NCI-H1105 treated with DMSO at 0.1 percent for 48 hours (cell line): Measurements from ENCODE around the gene RAB14.

Source experiments
- DNase-seq: peaks from one replicate; lab custom pipeline; 2025; lab: John Stamatoyannopoulos, UW

RAB14 gene

DNA sequence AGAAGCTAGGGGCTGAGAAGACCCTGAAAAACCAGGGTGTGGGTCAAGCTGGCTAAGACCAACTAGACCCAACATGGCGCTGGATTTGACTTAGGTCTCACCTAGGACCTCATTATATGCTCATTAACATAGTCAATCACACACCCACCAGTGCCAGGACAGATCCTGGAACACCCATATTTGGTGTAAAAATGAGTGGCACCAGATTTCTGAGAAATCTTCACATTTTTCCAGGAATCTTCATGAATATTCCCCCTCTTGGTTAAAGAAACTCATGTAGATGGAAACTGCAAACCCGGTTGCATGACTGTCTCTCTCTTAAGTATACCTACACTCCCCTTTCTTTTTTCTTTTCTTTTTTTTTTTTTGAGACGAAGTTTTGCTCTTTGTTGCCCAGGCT is 17.9 kb upstream of the RAB14 start:
- no peak for DNase-seq

DNA sequence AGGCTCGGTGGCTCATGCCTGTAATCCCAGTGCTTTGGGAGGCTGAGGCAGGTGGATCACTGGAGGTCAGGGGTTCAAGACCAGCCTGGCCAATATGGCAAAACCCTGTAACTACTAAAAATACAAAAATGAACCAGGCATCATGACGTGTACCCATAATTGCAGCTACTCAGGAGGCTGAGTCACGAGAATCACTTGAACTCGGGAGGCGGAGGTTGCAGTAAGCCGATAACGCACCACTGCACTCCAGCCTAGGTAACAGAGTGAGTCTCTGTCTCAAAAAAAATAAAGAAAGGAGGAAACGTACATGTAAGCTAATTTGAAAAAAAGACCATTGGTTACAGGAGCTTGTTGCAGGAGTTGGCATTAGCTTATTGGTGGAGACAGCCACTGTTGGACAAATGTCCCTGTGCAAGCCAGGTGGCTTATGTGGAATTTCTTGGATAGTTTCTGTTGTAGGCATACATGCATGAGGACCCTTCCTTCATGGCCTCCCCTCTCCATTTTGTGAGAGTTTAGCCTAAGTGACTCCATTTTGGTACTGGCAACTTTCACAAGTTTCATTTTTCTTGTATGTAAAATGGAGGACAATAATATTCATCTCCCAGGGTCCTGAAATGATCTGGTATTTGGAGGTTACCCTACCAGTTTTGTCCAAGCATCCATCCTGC is 16.8 kb upstream of the RAB14 start:
- DNase-seq: no peak

DNA sequence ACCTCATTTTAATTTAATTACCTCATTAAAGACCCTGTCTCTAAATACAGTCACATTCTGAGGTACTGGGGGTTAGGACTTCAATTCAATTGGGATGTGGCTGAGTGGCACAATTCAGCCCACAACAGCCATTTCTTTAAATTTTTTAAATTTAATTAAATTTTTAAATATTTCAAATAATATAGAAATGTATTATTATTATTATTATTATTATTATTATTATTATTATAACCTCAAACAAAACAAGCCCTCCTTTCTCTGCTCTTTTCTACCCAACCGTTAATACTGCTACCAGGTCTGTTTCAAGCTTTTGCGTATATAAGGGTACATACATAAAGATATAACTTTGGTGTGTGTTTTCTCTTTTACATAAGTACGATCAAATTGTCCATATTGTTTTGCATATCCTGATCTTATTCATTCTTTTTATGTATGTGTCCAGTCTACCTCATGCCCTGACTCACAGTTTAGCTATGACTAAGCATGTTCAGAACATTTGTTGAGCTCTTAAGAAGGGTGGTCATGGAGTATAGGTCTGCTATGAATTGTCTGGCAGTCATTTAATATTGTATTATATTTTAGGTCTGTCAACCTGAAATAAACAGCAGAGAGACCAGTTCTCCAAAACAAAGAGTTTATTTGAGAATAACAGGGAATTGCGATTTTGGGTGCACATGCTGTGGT is 16.1 kb upstream of the RAB14 start:
- no peak for DNase-seq

DNA sequence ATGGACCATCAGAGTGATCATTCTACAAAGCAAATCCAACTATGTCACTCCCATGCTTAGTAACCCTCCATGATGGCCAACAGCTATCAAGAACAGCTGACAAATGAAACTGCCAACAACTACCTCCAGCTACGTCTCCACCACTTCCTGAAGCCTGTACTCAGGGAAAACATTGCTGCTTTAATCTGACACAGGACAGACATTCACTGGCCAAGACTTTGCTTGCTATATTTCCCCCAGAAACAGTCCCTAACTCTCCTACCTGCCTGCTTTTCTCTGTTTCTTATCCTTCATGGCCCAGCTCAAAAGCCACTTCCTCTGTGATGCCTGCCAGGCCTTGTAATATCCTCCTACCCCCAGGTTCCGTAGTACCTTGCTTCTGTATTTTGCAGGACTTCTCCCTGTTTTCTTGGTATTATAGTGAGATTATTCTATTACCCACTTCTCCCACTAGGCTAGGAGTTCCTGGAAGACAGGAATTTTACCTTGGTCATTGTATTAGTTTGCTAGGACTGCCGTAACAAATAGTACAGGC is 14.7 kb upstream of the RAB14 start:
- no peak for DNase-seq

DNA sequence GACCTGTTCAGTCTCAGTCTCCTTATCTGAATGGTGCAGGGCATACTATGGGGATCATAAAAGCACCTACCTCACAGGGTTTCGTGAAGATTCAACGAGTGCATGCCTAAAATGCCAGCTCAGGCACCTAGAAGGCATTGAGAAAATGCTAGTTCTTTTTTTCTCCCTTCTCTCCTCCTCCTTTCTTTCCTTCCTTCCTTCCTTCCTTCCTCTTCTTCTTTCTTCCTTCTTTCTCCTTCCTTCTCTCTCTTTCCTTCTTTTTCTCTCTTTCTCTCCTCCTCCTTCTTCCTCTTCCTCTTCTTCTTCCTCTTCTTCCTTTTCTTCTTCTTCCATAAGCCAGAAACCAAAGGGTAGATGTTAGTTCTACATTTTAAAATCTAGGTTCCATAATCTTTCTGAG is 12.3 kb upstream of the RAB14 start:
- DNase-seq: no peak

DNA sequence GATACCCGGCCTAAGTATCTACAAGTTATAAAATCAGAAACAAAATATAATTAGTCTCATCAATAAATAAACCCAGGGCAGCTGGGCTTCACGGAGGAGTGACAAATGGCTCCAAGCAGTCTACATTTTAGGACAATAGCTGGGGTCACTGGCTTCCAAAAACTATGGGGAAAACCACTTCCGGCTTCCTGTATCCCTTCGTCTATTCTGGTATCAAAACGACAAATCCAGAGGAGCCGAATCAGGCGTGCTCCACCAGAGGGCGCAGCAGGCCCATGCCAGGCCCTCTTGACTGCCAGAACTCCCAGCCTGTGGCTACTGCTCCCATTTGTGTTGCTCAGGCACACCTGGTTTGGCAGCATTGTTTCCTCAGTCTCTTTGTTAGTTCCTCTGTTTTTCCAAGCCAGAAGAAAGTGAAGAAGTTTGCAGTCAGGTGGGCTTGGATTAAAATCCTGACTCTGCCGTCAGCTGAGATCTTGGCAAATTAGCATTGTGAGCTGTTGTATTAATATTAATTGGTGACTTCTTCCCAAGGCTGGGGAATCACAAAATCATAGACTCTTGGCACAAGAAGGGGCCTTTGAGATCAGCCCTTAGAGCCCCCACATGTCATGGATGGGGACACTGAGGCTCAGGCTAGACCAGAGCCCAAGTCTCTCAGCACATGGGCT is 11.6 kb upstream of the RAB14 start:
- DNase-seq: peak; percentile 73

DNA sequence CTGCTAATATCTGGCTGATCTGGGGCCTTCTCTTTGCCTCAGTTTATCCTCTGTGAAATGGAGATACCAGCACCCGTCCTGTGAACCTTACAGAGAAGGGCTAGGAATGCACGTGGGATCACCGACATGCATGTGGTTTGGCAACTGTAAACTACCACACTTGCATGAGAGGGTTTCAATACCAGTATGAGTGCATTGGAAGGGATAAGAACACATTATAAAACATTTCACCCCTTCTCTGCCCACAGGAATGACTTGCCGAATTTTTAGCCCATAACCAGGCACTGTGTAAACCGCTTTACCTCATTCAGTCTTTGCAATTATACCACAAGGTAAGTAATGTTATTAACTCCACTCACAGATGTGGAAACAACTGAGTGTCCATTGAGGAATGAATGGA is 8.9 kb upstream of the RAB14 start:
- DNase-seq: no peak

DNA sequence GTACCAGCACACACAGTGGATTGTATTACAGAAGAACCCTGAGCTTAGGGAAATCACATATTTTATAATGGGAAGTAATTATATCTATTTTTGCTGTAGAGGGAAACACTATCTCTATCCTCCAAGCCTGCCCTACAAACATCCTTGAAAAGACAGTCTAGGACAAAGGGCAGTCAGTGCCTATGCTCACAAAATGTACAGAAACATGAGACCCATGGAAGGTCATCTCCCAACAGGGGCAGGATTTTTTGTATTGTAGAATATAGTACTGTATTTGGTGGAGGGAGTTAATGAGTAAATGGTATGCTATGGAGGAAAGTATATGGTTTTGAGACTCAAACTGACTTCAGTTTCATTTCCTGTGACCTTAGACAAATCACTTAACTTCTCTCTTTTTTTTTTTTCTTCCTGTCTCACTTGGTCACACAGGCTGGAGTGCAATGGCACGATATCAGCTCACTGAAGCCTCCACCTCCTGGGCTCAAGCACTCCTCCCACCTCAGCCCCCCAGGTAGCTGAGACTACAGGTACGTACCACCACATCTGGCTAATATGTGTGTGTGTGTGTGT is 5.8 kb upstream of the RAB14 start:
- DNase-seq: no peak

DNA sequence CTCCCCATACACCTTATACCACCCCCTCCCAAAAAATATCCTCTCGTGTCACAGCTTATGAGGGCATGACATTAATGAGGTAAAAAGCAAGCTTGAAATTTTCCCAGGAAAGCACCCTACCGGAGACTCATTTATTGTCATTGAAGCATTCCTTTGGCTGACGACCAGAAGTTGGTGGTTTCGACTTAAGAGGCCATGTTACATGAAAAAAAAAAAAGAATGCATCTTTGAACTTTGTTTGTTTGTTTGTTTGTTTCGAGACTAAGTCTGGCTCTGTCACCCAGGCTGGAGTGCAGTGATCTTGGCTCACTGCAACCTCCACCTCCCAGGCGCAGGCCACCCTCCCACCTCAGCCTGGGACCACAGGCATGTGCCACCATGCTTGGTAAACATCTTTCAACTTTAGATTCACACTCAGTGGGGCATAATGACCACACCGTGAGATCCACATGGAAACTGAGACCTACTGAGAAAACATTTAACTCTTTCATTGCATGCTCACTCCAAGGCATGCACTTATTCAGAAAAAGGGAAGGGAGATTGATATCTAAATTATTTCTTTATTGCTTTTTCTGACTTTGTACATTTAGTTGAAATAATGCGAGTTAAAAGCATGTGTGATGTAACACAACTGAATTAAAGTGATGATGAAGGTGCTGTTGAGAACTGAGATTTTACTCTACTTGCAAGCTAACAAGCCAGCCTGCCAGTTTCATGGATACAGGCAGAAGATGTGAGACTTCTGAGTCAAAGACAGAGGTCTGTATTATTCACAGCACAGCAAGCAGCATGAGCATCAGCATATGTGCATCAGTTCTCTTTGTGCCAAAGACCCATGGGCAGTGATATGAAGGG is 5.1 kb upstream of the RAB14 start:
- no peak for DNase-seq

DNA sequence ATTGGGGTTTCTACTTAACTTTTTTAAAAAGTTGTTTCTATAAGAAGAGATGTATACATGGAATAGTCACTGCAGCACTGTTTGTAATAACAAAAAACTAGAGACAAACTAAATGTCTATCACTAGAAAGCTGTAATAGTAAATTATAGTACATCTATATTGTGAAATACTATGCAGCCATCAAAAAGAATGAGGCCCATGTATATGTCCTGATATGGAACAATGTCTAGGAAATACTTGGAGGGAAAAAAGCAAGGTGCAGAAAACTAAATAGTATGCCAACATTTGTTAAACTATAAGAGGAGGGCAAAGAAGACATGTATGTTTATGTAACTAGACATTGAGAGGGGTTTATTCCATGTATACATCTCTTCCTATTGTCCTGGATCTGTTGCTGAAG is 2.9 kb upstream of the RAB14 start:
- DNase-seq: no peak

DNA sequence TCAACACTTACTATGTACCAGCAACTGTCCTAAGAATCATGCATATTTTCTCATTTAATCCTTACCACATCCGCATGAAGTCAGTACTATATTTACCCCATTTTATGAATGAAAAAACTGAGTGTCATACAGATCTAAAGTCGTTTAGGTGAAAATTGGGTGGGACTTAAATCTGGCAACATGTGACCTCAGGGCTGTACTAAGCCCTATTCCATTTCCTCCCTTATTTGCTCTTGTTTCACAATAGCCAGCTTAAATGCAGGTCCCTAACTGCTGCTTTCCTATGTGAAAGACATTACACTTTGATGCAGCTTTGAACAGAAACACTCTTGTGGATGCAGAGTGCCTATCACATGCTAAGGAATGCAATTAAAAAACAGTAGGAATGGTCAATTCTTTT is 2.5 kb upstream of the RAB14 start:
- no peak for DNase-seq

DNA sequence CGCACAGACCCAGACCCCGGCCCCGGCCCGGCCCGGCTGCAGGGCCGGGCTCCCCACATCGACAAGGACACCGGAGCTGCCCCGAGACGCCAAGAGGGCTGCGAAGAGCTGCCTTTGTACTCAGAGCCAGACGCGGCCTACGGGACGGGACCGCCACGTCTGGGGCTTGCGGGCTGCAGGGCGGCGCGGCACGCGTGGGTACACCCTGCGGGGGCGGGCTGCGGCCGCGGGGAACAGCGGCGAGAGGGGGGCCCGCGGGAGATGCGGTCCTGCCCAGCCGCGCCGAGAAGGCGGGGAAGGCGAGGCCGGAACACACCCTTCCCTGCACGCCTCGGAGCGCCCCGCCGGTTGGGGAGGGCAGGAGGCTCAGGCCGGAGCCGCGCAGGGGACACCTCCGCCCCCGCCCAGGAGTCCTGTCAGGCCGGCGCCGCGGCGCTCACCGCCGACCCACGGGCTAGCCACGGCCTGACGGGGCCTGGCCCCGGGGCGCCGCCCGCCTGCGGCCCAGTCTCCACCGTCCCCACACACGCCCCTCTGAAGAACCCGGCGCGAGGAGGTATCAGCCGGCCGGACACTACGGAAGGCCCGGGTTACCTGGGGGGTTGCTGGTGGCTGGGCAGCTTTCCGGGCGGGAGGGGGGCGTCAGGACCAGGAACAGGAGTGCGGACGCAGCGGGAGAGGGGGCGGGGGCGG is 478 bp downstream of the RAB14 start:
- peak; percentile 6 for DNase-seq

DNA sequence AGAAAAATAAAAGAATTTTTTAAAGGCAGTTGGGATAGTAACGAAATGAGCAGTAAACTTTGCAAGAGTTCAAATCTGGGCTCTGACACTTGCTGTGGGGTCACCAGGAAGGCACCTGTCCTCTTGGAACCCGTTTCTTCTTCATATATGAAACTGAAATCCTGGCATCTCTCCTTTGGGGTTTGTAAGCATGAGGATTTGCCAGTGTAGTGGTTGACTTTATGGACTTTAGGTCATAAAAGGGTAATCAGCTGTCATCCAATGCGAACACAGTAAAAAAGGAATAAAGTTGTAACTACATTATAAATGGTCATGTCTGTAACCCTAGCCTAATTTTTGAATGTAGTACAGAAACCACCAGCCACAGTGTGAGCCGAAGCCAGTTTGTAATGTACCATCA is 1.3 kb downstream of the RAB14 start:
- DNase-seq: no peak

DNA sequence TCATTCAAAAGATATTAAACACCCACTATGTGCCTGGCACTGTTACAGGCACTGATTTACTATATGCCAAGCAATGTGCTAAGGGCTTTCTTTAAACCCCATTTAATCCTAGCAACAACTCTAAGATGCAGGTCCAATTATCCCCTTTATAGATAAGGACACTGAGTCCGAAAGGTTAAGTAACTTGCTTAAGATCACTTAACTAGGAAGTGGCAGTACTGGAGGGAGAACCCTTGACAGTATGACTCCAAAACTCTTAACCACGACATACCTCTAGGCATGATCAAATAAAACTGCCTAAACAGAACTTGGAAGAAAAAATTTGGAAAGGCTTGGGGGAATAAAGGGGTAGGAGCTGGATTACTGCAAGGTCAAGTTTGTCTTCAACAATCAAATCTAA is 1.7 kb downstream of the RAB14 start:
- no peak for DNase-seq

DNA sequence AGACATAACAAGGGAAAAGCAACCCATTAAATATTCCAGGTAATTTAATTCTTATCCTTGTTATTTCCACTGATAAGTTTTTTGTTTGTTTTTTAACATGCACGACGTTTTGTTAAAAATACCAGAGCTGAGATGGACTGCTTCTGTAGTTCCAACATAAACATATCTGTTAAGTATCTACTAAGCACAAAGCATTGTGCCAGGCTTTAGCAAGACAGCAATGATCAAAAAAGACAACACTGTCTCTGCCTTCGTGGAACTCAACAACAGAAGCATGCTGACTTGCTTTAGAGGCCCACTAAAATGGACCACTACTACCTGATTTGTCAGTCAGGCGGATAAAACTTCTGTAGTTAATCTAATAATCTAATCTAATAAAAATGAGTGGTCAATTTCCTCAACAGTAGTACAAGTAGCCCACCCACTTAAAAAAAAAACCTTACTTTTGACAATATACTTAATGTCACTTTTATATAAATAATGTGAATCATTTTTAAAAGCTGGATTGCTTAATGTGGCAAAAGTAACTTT is 3.1 kb downstream of the RAB14 start:
- DNase-seq: no peak

DNA sequence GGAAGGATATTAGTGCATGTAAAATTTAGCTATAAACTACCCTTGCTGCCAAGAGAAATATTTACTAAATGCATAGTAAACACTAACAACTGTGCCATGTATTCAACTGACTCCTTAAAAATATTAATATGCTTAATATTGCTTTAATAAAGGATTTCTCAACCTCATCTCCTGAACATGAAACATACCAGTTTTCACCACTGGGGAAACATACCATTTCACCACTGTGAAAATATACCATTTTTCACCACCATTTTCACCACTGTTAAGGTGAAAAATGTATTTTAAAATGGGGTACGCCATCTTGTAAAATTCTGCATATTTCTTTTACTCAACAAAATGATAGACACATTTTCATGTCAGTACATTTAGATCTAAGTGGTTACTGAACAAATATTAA is 4.5 kb downstream of the RAB14 start:
- no peak for DNase-seq

DNA sequence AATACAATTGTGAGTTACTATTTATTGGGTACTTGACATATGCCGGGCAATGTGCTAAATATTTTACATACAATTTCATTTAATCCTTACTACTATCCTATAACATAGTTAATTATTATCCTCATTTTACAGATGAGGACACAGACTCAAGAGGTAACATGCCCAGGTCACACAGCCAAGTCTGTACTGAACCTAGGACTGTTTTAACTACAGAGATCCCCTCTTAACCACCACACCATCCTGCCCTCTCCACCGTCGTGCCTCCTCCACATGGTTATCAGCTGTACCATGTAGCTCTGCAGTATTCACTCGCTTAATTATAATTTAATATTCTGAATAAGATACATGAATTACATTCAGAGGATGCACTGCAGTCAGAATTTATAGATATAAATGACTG is 5.3 kb downstream of the RAB14 start:
- no peak for DNase-seq

DNA sequence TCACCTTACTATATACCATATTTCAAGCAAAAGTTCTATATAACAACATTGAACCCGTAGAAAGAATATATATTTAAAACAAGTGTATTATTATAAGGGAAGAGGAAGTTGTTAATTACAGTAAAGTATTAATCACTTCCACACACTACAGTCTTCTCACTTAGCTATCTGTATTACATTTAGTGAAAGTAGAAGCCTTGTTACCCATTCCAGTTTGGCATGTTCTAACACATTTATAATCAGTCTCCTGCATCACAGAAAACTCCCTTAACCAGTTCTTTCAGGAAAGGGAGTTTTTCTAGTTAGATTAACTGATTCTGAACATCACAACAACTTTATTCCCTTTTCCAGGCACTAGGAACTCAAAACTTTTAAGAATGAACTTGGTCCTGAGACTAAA is 6.9 kb downstream of the RAB14 start:
- DNase-seq: no peak

DNA sequence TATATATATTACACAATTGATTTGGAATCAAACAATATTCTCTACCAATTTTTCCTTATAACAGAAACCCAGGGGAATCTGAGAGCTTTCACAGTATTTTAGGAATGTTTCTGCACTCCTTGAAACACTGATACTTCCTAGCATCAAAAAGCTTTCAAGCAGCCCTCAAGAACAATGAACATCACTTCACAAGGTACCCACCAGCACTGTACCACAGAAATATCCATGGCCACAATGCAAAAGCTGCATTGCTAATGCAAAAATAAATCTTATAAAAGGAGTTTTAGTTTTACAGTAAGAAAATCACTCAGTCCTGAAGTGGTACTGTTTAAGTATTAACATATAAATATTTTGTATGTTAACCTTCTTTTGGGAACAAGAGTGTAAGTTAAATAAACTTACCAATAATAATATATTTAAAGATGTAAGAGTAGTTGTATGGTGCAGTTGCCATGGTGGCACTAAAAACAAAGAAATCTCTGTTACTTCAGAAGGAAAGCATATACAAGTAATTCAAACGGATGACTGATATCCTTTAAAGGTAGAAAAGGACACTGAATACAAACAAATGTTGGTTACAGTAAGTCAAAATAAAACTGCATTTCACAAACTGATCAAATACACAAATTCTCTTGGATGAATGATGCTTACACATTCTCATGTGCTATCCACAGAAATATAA is 8.6 kb downstream of the RAB14 start:
- DNase-seq: no peak

DNA sequence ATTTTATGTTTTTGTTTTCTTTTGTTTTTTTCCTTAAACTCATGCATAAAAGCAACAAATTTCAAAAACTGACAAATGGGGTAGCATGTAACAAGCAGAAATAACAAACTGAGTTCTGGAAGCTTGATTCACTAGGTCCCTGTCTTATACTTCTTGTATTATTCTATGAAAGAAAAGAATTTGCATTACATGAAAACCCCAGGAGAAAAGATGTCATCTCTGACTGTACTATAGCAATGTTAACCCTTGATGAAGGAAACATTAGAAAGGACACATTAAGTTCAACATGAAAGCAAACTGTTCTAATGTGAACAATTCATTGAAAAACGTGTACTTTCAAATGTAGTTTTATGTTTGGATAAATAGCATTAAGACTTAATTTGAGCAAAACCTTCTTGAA is 9.2 kb downstream of the RAB14 start:
- no peak for DNase-seq

DNA sequence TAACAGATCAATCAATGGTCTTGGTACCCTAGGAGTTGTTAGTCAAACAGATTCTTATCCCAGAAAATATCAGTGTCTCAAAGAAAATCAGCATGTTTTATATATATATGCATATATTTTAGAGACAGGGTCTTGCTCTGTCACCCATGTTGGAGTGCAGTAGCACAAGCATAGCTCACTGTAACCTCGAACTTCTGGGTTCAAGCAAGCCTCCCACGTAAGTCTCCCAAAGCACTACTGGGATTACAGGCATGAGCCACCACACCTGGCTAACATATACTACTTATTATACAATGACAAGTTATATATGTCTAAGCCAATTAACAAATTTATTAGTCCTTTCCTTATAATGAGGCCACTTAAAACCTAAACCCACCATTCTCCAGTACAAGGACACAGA is 10.4 kb downstream of the RAB14 start:
- no peak for DNase-seq
